ENCODE measurements around the gene HDAC9.
"Not testable (repeated sequence)": the region's sequence is repeated elsewhere in the genome, so short reads cannot be mapped to it uniquely, and the experiment has no call there.

HDAC9 gene

DNA sequence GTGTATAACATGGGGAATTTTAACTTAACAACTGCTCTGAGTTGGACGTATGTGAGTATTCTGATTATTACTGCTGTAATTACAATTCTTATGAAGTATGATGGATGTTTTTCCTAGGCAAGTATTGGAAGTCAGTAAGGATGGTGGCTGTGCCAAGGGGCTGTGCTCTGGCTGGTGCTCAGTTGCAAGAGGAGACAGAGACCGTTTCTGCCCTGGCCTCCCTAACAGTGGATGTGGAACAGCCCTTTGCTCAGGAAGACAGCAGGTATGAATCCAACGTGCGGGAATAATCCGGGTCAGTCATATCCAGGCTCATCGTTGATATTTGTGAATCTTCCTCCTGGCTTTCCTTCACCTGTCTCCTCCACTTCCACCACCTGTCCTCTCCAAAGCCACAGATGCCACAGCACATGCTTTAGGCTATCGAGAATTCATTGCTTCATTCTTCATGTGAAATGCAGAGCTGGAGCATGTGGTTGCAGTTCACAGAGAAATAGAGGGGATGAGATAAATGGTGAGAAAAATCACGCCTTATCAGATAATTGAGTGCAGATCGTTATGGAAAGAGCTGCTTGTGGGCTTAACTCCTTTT, 480.2 kb downstream of the HDAC9 start:
- DNase-seq (ENCODE audit: low spot score): no peak

GRCh38 chr7:18976715-18977471, 481.3 kb downstream of the HDAC9 start:
- DNase-seq (ENCODE audit: low spot score): no peak

GRCh38 chr7:18978108-18978495, 482.6 kb downstream of the HDAC9 start:
- DNase-seq (ENCODE audit: low spot score): no peak

DNA sequence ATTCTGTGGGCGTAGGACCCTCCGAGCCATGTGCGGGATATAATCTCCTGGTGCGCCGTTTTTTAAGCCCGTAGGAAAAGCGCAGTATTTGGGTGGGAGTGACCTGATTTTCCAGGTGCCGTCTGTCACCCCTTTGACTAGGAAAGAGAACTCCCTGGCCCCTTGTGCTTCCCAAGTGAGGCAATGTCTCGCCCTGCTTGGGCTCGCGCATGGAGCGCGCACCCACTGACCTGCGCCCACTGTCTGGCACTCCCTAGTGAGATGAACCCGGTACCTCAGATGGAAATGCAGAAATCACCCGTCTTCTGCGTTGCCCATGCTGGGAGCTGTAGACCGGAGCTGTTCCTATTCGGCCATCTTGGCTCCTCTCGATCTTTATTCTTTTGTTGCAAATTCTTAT, 495.2 kb downstream of the HDAC9 start:
- not testable (repeated sequence) for DNase-seq (ENCODE audit: low spot score)

GRCh38 chr7:18993933-18994668, 498.6 kb downstream of the HDAC9 start:
- no peak for DNase-seq (ENCODE audit: low spot score)

DNA sequence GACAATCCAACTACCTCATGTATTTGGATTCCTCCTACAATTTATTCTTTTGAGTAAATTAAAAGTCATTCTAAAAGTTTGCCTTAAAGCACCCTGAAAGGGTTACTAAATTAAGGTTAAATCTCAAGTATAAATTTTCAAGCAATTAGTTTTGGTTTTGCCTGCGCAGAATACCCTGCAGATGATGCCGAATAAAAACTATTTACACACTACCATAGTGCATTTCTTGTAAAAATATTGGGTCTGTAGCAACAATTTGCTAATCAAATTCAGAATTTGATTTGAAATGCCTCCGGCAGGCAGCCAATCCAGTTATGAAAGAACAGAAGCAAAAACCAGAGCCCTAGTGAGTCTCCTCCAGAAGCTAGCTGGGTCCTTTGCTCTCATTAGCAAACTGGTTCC, 499.7 kb downstream of the HDAC9 start:
- DNase-seq (ENCODE audit: low spot score): no peak

DNA sequence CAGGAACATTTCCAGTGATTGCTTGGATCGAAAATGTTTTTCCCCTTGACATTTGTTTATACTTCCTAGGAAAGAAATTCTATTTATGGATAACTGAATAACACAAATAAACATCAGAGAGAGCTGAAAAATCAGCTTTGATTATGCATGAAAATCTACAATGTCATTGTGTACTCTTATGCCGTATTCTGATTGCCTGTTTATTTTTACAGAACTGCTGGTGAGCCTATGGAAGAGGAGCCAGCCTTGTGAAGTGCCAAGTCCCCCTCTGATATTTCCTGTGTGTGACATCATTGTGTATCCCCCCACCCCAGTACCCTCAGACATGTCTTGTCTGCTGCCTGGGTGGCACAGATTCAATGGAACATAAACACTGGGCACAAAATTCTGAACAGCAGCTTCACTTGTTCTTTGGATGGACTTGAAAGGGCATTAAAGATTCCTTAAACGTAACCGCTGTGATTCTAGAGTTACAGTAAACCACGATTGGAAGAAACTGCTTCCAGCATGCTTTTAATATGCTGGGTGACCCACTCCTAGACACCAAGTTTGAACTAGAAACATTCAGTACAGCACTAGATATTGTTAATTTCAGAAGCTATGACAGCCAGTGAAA, 500.4 kb downstream of the HDAC9 start:
- no peak for DNase-seq (ENCODE audit: low spot score)

GRCh38 chr7:18996583-18996982, 501.0 kb downstream of the HDAC9 start:
- DNase-seq (ENCODE audit: low spot score): no peak

DNA sequence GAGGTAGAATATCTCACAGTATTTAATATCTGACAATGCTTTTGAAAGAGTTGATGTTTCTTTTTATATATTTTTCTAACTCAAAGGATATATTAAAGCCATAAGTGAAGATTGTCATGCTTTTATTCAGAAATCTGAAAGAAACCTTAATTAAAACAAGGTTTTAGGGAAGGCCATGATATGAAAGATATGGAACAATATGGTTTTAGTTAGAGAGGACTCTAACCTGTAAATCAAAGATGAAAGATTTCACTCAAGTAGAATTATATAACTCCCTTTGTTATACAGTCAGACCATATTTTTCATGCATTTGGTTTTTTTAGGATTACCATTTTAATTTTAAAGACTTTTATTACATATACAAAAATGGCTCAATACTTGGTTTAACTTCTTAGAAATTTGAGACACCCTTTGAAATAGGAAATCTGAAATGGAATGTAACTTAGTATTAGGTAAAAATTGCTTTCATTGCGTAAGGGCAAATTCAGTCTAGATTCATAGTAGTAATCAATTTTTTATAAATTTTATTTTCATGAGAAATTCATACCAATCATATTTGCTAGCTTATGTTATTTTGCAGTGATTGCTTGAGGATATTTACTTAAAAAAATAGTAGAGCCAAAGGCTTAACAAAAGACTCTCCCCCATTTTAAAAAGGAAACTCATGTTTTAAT, 502.1 kb downstream of the HDAC9 start:
- DNase-seq (ENCODE audit: low spot score): no peak

- DNase-seq (ENCODE audit: low spot score): no peak
These were observed 504.9 kb downstream of the HDAC9 start for GRCh38 chr7:19000410-19000809.

GRCh38 chr7:19001854-19002253, 506.3 kb downstream of the HDAC9 start:
- no peak for DNase-seq (ENCODE audit: low spot score)

- DNase-seq (ENCODE audit: low spot score): no peak
These were observed 513.8 kb downstream of the HDAC9 start for GRCh38 chr7:19009241-19009935.

DNA sequence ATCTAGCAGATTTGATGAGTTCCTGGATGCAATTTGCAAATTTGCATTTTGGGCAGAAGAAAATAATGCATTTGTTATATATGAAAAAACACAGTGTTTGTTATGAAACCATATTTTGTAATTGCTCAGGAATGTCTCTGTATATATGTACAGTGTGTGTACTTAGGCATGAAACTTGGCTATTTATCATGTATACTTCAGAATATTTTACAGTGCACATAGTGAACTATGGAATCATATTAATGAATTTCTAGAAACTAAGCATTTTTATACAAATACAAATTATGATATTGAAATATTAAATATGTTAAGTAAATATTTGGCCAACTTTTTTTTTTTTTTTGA, 514.4 kb downstream of the HDAC9 start:
- DNase-seq (ENCODE audit: low spot score): no peak

DNA sequence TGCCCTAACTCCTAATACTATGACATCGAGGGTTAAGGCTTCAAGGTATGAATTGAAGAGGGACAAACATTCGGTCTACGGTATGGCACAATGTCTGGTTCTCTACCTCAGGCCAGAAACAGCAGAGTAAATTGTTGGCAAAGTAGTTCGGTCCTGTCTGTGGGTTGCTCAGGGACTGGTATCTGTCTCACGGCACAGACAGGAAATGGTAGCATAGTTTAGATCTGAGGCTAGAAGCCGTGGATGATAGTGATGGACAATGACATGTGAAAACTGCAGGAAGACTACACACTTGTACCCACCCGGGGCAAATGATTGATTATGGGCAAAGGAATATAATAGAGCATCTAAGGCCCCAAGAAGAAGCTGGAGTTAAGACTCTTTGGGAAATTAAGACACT, 515.7 kb downstream of the HDAC9 start:
- DNase-seq (ENCODE audit: low spot score): no peak

DNA sequence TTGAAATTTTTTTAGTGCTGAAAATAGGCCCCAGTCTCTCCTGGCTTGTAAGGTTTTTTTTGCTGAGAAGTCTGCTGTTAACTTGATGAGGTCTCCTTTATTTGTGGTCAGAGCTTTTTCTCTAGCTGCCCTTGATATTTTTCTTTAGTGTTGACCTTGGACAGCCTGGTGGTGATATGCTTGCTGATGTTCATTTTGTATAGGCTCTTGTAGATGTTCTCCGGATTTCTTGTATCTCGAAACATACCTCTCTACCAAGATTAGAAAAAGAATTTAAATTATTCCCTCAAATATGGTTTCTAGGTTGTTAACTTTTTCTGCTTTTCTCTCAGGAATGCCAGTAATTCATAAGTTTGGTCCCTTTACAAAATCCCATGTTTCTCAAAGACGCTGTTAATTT, 519.5 kb downstream of the HDAC9 start:
- no peak for DNase-seq (ENCODE audit: low spot score)

- no peak for DNase-seq (ENCODE audit: low spot score)
These were observed 520.6 kb downstream of the HDAC9 start for GRCh38 chr7:19016140-19016539.

- DNase-seq (ENCODE audit: low spot score): no peak
These were observed 521.8 kb downstream of the HDAC9 start for GRCh38 chr7:19017374-19017773.

- no peak for DNase-seq (ENCODE audit: low spot score)
These were observed 524.5 kb downstream of the HDAC9 start for GRCh38 chr7:19020062-19020461.

- no peak for DNase-seq (ENCODE audit: low spot score)
These were observed 525.2 kb downstream of the HDAC9 start for GRCh38 chr7:19020711-19021110.

- no peak for DNase-seq (ENCODE audit: low spot score)
These were observed 527.9 kb downstream of the HDAC9 start for GRCh38 chr7:19023477-19023876.

DNA sequence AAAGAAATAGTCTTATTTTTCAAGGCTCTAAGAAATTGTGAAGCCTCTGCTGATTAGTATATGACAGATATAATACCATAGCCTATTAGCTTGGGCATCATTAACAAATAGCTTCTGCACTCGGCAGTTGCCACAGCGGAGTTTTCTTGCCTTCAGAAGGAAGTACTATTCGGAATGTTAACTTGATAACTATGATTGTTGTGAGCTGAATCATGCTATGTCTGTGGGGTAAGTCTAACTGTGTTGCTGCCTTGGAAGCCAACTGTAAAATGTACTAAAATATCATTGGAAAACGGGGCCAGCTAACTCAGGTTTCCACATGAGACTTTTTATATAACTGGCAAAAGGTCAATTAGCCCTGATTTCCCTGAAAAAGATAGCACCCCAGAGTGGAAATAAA, 528.7 kb downstream of the HDAC9 start:
- DNase-seq (ENCODE audit: low spot score): no peak

DNA sequence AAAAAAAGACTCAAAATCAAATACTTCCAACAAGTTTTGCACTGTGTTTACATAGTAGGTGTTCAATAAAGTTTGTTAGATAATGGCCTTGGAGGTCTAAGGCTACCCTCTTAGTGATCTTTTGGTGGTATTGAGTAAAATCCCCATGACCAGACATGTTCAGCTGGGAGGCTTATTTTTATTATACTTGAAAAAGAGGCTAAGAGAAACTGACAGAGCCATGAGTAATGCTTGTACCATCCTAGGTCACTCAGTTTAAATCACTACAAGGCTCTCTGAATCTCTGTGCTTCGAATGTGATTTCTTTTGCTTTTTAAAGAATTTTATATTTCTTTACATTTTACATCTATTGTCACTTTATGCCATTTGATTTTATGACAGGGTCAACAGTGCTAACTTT, 531.3 kb downstream of the HDAC9 start:
- DNase-seq (ENCODE audit: low spot score): no peak

Measured in putamen (tissue), 1 donor.